ENCODE data around the gene NPC2. TPM values are rescaled to one million over a fixed set of nuclear protein-coding genes. Genes with fewer than 3 reads are reported as not detected.

Gene NPC2
- total RNA-seq, 1 donor from 2014 or later = 15.5 TPM

Other genes with a start within 250 kb of the NPC2 start
- gene ABCD4, start 190.4 kb downstream of the NPC2 start, total RNA-seq = 42.4 and 42.9 TPM in 2 replicates
- gene VRTN, start 144.8 kb downstream of the NPC2 start, total RNA-seq = not detected in 2 replicates
- not detected in 2 replicates for gene SYNDIG1L, start 67.1 kb downstream of the NPC2 start, total RNA-seq
- 20.0 and 20.8 TPM in 2 replicates for gene ISCA2, start 460 bp upstream of the NPC2 start, total RNA-seq
- 0.05 TPM in 1 of 2 replicates, not detected in the other for gene LTBP2, start 118.9 kb upstream of the NPC2 start, total RNA-seq
- 43.5 and 45.5 TPM in 2 replicates for gene AREL1, start 219.8 kb upstream of the NPC2 start, total RNA-seq
- gene FCF1, start 219.8 kb upstream of the NPC2 start, total RNA-seq = 64.5 and 68.6 TPM in 2 replicates